Measurements from ENCODE around the gene RAB10.

GRCh38 chr2:26095758-26096157 is 61.9 kb downstream of the RAB10 start:
- TF ChIP-seq ZNF274 (IDR thresholded peaks at IDR 0.05; ENCODE audit: low read depth, low read length) (no peak), SUZ12 (IDR thresholded peaks at IDR 0.05; ENCODE audit: extremely low read depth, insufficient read depth, insufficient read length) (no peak), YY1 (IDR thresholded peaks at IDR 0.05; ENCODE audit: insufficient read depth, insufficient read length) (no peak)

Measured in NT2/D1 (cell line).